CD14-positive monocyte (primary cell): ENCODE measurements around the gene RAB6B. TPM values are rescaled to one million over a fixed set of nuclear protein-coding genes. Genes with fewer than 3 reads are reported as not detected.

Source experiments
- DNase-seq, 3 donors: peaks; one replicate each; pipeline ENCODE4 v3.0.0-alpha.2; 2011 to 2022
- H2AFZ ChIP-seq: 2 replicates; pipeline ENCODE4 v1.6.0; 2012; ENCODE audit warnings: mild to moderate bottlenecking, low read depth, low read length, inconsistent platforms; ENCODE audit not compliant: insufficient read depth, poor library complexity, severe bottlenecking
- H3K27ac ChIP-seq, 2 donors: 1 replicate in 1 of 2; 2 replicates in 1 of 2; pipeline ENCODE4 v1.5.1; 2012 to 2013; ENCODE audit warnings: low read length in 2 of 2, control low read depth in 1 of 2, inconsistent platforms in 1 of 2, low read depth in 1 of 2, mild to moderate bottlenecking in 1 of 2
- H3K27me3 ChIP-seq, 2 donors: one replicate each; pipeline versions ENCODE4 v1.6.0 to v1.6.1; 2011 to 2013; ENCODE audit warnings: low read length in 2 of 2; ENCODE audit not compliant: control insufficient read depth in 2 of 2, insufficient read depth in 2 of 2
- H3K36me3 ChIP-seq, 2 donors: replicated peaks in 1 of 2; 1 replicate in 1 of 2; 2 replicates in 1 of 2; pipeline versions ENCODE4 v1.5.1 to v1.6.1; 2012 to 2013; ENCODE audit warnings: low read length in 2 of 2, control low read depth in 1 of 2, inconsistent platforms in 1 of 2, mild to moderate bottlenecking in 1 of 2; ENCODE audit not compliant: insufficient read depth in 2 of 2, control insufficient read depth in 1 of 2
- H3K4me1 ChIP-seq, 2 donors: 1 replicate in 1 of 2; 2 replicates in 1 of 2; pipeline versions ENCODE4 v1.5.1 to v1.6.1; 2012 to 2013; ENCODE audit warnings: low read length in 2 of 2, control low read depth in 1 of 2, inconsistent platforms in 1 of 2, mild to moderate bottlenecking in 1 of 2, moderate library complexity in 1 of 2; ENCODE audit not compliant: insufficient read depth in 2 of 2, control insufficient read depth in 1 of 2
- H3K4me2 ChIP-seq: replicated peaks from 2 replicates; pipeline ENCODE3; 2012; ENCODE audit warnings: low read length, moderate library complexity, mild to moderate bottlenecking; ENCODE audit not compliant: poor library complexity, severe bottlenecking; ENCODE audit errors: extremely low read depth
- H3K4me3 ChIP-seq, 3 experiments: fragments of 200-600 bp in 1 of 3; sonication (generic) in 1 of 3; replicated peaks in 1 of 3; 1 replicate in 2 of 3; 2 replicates in 1 of 3; pipeline ENCODE4 v1.5.1; 2011 to 2013; ENCODE audit warnings: low read length in 3 of 3, mild to moderate bottlenecking in 3 of 3, control low read depth in 2 of 3, low read depth in 2 of 3, inconsistent platforms in 1 of 3, moderate library complexity in 1 of 3
- H3K79me2 ChIP-seq: 2 replicates; pipeline ENCODE4 v1.6.0; 2012; ENCODE audit warnings: mild to moderate bottlenecking, control low read depth, inconsistent platforms, low read length, moderate library complexity; ENCODE audit not compliant: insufficient read depth
- H3K9ac ChIP-seq: 2 replicates; pipeline ENCODE4 v1.6.0; 2017; ENCODE audit warnings: low read length, mild to moderate bottlenecking; ENCODE audit not compliant: insufficient read depth, poor library complexity, severe bottlenecking
- H3K9me3 ChIP-seq, 2 donors: replicated peaks in 1 of 2; 1 replicate in 1 of 2; 2 replicates in 1 of 2; pipeline versions ENCODE4 v1.5.1 to v1.6.1; 2012 to 2013; ENCODE audit warnings: low read length in 2 of 2, control low read depth in 1 of 2; ENCODE audit not compliant: control insufficient read depth in 1 of 2, insufficient read depth in 1 of 2
- H4K20me1 ChIP-seq: 2 replicates; pipeline ENCODE4 v1.6.0; 2012; ENCODE audit warnings: mild to moderate bottlenecking, low read length, control low read depth, moderate library complexity; ENCODE audit not compliant: insufficient read depth
- H3K27ac Mint-ChIP-seq, 7 donors: one replicate each; pipeline ENCODE4 v1.8.0; 2020; ENCODE audit warnings: mild to moderate bottlenecking in 7 of 7, mixed read lengths in 7 of 7, moderate library complexity in 6 of 7, inconsistent platforms in 2 of 7
- H3K27me3 Mint-ChIP-seq, 3 donors: one replicate each; pipeline ENCODE4 v1.8.0; 2021 to 2022; ENCODE audit warnings: low read depth in 3 of 3, mild to moderate bottlenecking in 3 of 3, mixed read lengths in 3 of 3, moderate library complexity in 3 of 3, inconsistent platforms in 1 of 3
- H3K36me3 Mint-ChIP-seq, 2 donors: one replicate each; pipeline ENCODE4 v1.8.0; 2020; ENCODE audit warnings: mixed read lengths in 2 of 2, inconsistent platforms in 1 of 2, mild to moderate bottlenecking in 1 of 2
- H3K4me1 Mint-ChIP-seq: one replicate; pipeline ENCODE4 v1.8.0; 2020; ENCODE audit warnings: mild to moderate bottlenecking, mixed read lengths
- H3K4me3 Mint-ChIP-seq, 2 donors: one replicate each; pipeline ENCODE4 v1.8.0; 2020; ENCODE audit warnings: mild to moderate bottlenecking in 2 of 2, mixed read lengths in 2 of 2, moderate library complexity in 1 of 2
- H3K9me3 Mint-ChIP-seq, 7 donors: one replicate each; pipeline ENCODE4 v1.8.0; 2020 to 2022; ENCODE audit warnings: mixed read lengths in 7 of 7, mild to moderate bottlenecking in 6 of 7, moderate library complexity in 6 of 7, inconsistent platforms in 2 of 7
- CTCF ChIP-seq: fragments of 200-600 bp; IDR thresholded peaks from one replicate; pipeline ENCODE4 v1.8.0; 2022; ENCODE audit warnings: antibody characterized with exemption, mild to moderate bottlenecking
- WGBS: methylation state at CpG from one replicate; pipeline ENCODE4 v1.1.5; 2013; ENCODE audit warnings: missing lambda C conversion rate; ENCODE audit not compliant: insufficient coverage; 5-methylcytosine and 5-hydroxymethylcytosine counted together
- intact Hi-C, 2 donors: fragments of 100-400 bp; cut with micrococcal nuclease; formaldehyde crosslinking; loops; one replicate each; pipeline versions ENCODE4 v1.15.0 to v1.15.1; 2023
- polyA plus RNA-seq, 3 donors: library from polyadenylated mRNA; depleted of rRNA in 1 of 3; unstranded in 2 of 3; stranded (reverse) in 1 of 3; fragments of 300-500 nt in 2 of 3; fragments of >200 nt in 1 of 3; fragmentation: Illumina TruSeq in 2 of 3; gene quantifications; 1 replicate in 2 of 3; 2 replicates in 1 of 3; pipeline ENCODE4 v1.2.3, GENCODE V29; 2012 to 2021

The RAB6B gene
- polyA plus RNA-seq, 3 donors: 0.46 TPM; not detected in 2

- Mint-ChIP-seq H3K4me1 (peaks cover 4% of the 10 kb centered on the region), H3K9me3 (no peaks in the 10 kb centered on the region), H3K36me3 (no peaks in the 10 kb centered on the region), H3K27me3 (peaks cover 0 to 6% (median 3%) of the 10 kb centered on the region in 3 donors), H3K4me3 (no peak overlapping the region), H3K27ac (no peak overlapping the region)
- H3K9ac ChIP-seq: no peak overlapping the region
- DNase-seq: no peak
- no peaks in the 10 kb centered on the region for H3K9me3 ChIP-seq
- H3K4me1 ChIP-seq: no peaks in the 10 kb centered on the region
- H3K27ac ChIP-seq: no peak overlapping the region
- no peak for TF ChIP-seq CTCF
- H3K79me2 ChIP-seq: no peaks in the 10 kb centered on the region
- H2AFZ ChIP-seq: no peak overlapping the region
- no peak overlapping the region for H3K4me2 ChIP-seq
- H3K36me3 ChIP-seq: no peaks in the 10 kb centered on the region
- H4K20me1 ChIP-seq: no peaks in the 10 kb centered on the region
- no peaks in the 10 kb centered on the region for H3K27me3 ChIP-seq
- intact Hi-C loops: no loop called here
- H3K4me3 ChIP-seq: no peak overlapping the region
- WGBS: 99% methylated on average over 7 of the region's 11 CpGs
Measured at GRCh38 chr3:133934996-133935842, 39.5 kb upstream of the RAB6B start.

- Histone ChIP-seq H3K4me3 (no peak overlapping the region), H3K9ac (no peak overlapping the region), H2AFZ (no peak overlapping the region), H3K36me3 (no peaks in the 10 kb centered on the region), H3K27me3 (no peaks in the 10 kb centered on the region), H3K27ac (no peak overlapping the region), H3K79me2 (no peaks in the 10 kb centered on the region), H3K4me2 (no peak overlapping the region), H4K20me1 (no peaks in the 10 kb centered on the region), H3K9me3 (no peaks in the 10 kb centered on the region), H3K4me1 (no peaks in the 10 kb centered on the region)
- Mint-ChIP-seq H3K4me1 (peaks cover 4% of the 10 kb centered on the region), H3K27me3 (peaks cover 0 to 6% (median 3%) of the 10 kb centered on the region in 3 donors), H3K27ac (no peak overlapping the region), H3K4me3 (no peak overlapping the region), H3K9me3 (no peaks in the 10 kb centered on the region), H3K36me3 (no peaks in the 10 kb centered on the region)
- intact Hi-C loops: no loop called here
- DNase-seq: no peak
- 67% methylated on average over 6 of the region's 10 CpGs for WGBS
- no peak for TF ChIP-seq CTCF
Measured at GRCh38 chr3:133934073-133934970, 38.6 kb upstream of the RAB6B start.
